ENCODE measurements around the gene CYP27C1. TPM values are rescaled to one million over a fixed set of nuclear protein-coding genes. Genes with fewer than 3 reads are reported as not detected.

Gene CYP27C1
- total and polyA plus RNA-seq, 10 of the 15 experiments (the other 5 are each of a cell fraction or from before 2014, with no cell fraction given): not detected

- no peak for TF ChIP-seq NR2C2 (IDR thresholded peaks at IDR 0.05; ENCODE audit: borderline replicate concordance, control insufficient read depth, insufficient read length, low read depth)
- TF ChIP-seq MXI1 (IDR thresholded peaks at IDR 0.05; ENCODE audit: low read depth, low read length): no peak
- no peak for TF ChIP-seq KLF5 (IDR thresholded peaks at IDR 0.05; ENCODE audit: partially characterized antibody)
- no peak for TF ChIP-seq IKZF1 (conservative IDR thresholded peaks at IDR 0.05)
- no peak for TF ChIP-seq CREM (IDR thresholded peaks at IDR 0.05; ENCODE audit: low read depth)
- no peak for TF ChIP-seq CHD1 (IDR thresholded peaks at IDR 0.05; ENCODE audit: low read depth, low read length)
- TF ChIP-seq, protein P1, sequence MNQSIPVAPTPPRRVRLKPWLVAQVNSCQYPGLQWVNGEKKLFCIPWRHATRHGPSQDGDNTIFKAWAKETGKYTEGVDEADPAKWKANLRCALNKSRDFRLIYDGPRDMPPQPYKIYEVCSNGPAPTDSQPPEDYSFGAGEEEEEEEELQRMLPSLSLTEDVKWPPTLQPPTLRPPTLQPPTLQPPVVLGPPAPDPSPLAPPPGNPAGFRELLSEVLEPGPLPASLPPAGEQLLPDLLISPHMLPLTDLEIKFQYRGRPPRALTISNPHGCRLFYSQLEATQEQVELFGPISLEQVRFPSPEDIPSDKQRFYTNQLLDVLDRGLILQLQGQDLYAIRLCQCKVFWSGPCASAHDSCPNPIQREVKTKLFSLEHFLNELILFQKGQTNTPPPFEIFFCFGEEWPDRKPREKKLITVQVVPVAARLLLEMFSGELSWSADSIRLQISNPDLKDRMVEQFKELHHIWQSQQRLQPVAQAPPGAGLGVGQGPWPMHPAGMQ (IDR thresholded peaks at IDR 0.05; ENCODE audit: borderline replicate concordance): no peak
Measured at GRCh38 chr2:127134235-127134634, 85.9 kb downstream of the CYP27C1 start (continued).

Small RNAs within 50 kb of the gene (small RNA-seq; reads per million reads assigned to genes)
- gene NIFKP9: not detected

Other genes starting within 250 kb of the CYP27C1 start
- 16.1 and 21.3 TPM in 2 replicates for gene BIN1, start 113.1 kb downstream of the CYP27C1 start, total RNA-seq (2014; rRNA removed)
- 6.3 and 9.6 TPM in 2 replicates for gene BIN1, start 113.1 kb downstream of the CYP27C1 start, total RNA-seq (2014; rRNA removed; fragmentation: Illumina TruSeq; extraction: Trizol)
- 21.0 TPM in 2 replicates for gene BIN1, start 113.1 kb downstream of the CYP27C1 start, total RNA-seq (2021)
- gene BIN1, start 113.1 kb downstream of the CYP27C1 start, polyA plus RNA-seq (2011; rRNA removed): 1.3 and 2.2 TPM in 2 replicates
- gene BIN1, start 113.1 kb downstream of the CYP27C1 start, polyA plus RNA-seq (2014; fragmentation: Illumina TruSeq; extraction: Trizol): 2.7 and 6.7 TPM in 2 replicates
- gene BIN1, start 113.1 kb downstream of the CYP27C1 start, polyA plus RNA-seq (2014; fragmentation: Nextera tagmentation; extraction: Ambion mirVana): under 1 TPM; 0.32 to 0.91 TPM
- 12.7 and 20.5 TPM in 2 replicates for gene BIN1, start 113.1 kb downstream of the CYP27C1 start, polyA plus RNA-seq (2014; rRNA removed)
- gene BIN1, start 113.1 kb downstream of the CYP27C1 start, polyA plus RNA-seq (2016; fragmentation: Nextera tagmentation; extraction: Ambion mirVana): 10 to 100 TPM; 15.8 to 16.8 TPM
- gene ERCC3, start 73.8 kb upstream of the CYP27C1 start, total RNA-seq (2014; rRNA removed): 27.4 and 28.6 TPM in 2 replicates
- gene ERCC3, start 73.8 kb upstream of the CYP27C1 start, total RNA-seq (2014; rRNA removed; fragmentation: Illumina TruSeq; extraction: Trizol): 41.2 and 41.9 TPM in 2 replicates
- gene ERCC3, start 73.8 kb upstream of the CYP27C1 start, total RNA-seq (2021): 40.4 TPM in 2 replicates
- gene ERCC3, start 73.8 kb upstream of the CYP27C1 start, polyA plus RNA-seq (2011; rRNA removed): 60.8 and 64.8 TPM in 2 replicates
- 53.9 and 61.6 TPM in 2 replicates for gene ERCC3, start 73.8 kb upstream of the CYP27C1 start, polyA plus RNA-seq (2014; fragmentation: Illumina TruSeq; extraction: Trizol)
- 10 to 100 TPM; 17.1 to 23.9 TPM for gene ERCC3, start 73.8 kb upstream of the CYP27C1 start, polyA plus RNA-seq (2014; fragmentation: Nextera tagmentation; extraction: Ambion mirVana)
- gene ERCC3, start 73.8 kb upstream of the CYP27C1 start, polyA plus RNA-seq (2014; rRNA removed): 43.5 and 43.6 TPM in 2 replicates
- gene ERCC3, start 73.8 kb upstream of the CYP27C1 start, polyA plus RNA-seq (2016; fragmentation: Nextera tagmentation; extraction: Ambion mirVana): 10 to 100 TPM; 52.5 to 54.8 TPM
- 24.1 and 25.1 TPM in 2 replicates for gene MAP3K2, start 167.7 kb upstream of the CYP27C1 start, total RNA-seq (2014; rRNA removed)
- 15.7 and 17.7 TPM in 2 replicates for gene MAP3K2, start 167.7 kb upstream of the CYP27C1 start, total RNA-seq (2014; rRNA removed; fragmentation: Illumina TruSeq; extraction: Trizol)
- gene MAP3K2, start 167.7 kb upstream of the CYP27C1 start, total RNA-seq (2021): 35.9 and 39.6 TPM in 2 replicates
- 18.1 and 22.4 TPM in 2 replicates for gene MAP3K2, start 167.7 kb upstream of the CYP27C1 start, polyA plus RNA-seq (2011; rRNA removed)
- gene MAP3K2, start 167.7 kb upstream of the CYP27C1 start, polyA plus RNA-seq (2014; fragmentation: Illumina TruSeq; extraction: Trizol): 14.5 and 16.5 TPM in 2 replicates
- 1 to 10 TPM; 2.7 to 6.4 TPM for gene MAP3K2, start 167.7 kb upstream of the CYP27C1 start, polyA plus RNA-seq (2014; fragmentation: Nextera tagmentation; extraction: Ambion mirVana)
- 10.9 and 12.8 TPM in 2 replicates for gene MAP3K2, start 167.7 kb upstream of the CYP27C1 start, polyA plus RNA-seq (2014; rRNA removed)
- 10 to 100 TPM in 1 of 2 experiments, 1 to 10 TPM in 1; 4.9 to 26.3 TPM for gene MAP3K2, start 167.7 kb upstream of the CYP27C1 start, polyA plus RNA-seq (2016; fragmentation: Nextera tagmentation; extraction: Ambion mirVana)
- gene PROC, start 198.1 kb upstream of the CYP27C1 start, total RNA-seq (2014; rRNA removed): not detected in 2 replicates
- not detected in 2 replicates for gene PROC, start 198.1 kb upstream of the CYP27C1 start, total RNA-seq (2014; rRNA removed; fragmentation: Illumina TruSeq; extraction: Trizol)
- not detected in 2 replicates for gene PROC, start 198.1 kb upstream of the CYP27C1 start, total RNA-seq (2021)
- gene PROC, start 198.1 kb upstream of the CYP27C1 start, polyA plus RNA-seq (2011; rRNA removed): not detected in 2 replicates
- gene PROC, start 198.1 kb upstream of the CYP27C1 start, polyA plus RNA-seq (2014; fragmentation: Illumina TruSeq; extraction: Trizol): not detected in 2 replicates
- gene PROC, start 198.1 kb upstream of the CYP27C1 start, polyA plus RNA-seq (2014; fragmentation: Nextera tagmentation; extraction: Ambion mirVana): not detected
- not detected in 2 replicates for gene PROC, start 198.1 kb upstream of the CYP27C1 start, polyA plus RNA-seq (2014; rRNA removed)
- not detected for gene PROC, start 198.1 kb upstream of the CYP27C1 start, polyA plus RNA-seq (2016; fragmentation: Nextera tagmentation; extraction: Ambion mirVana)